ENCODE data around the gene IL1F10. TPM values are rescaled to one million over a fixed set of nuclear protein-coding genes. Genes with fewer than 3 reads are reported as not detected.

The IL1F10 gene
- total RNA-seq, 1 donor from 2014 or later, result not detected

- peaks cover 3% of the 10 kb centered on the region for H3K4me1 Mint-ChIP-seq
- no peak overlapping the region for H3K4me3 Mint-ChIP-seq
- intact Hi-C loops (cut with micrococcal nuclease), result no loop called here
- no peaks in the 10 kb centered on the region for H3K36me3 Mint-ChIP-seq (ENCODE audit: low read depth)
- no peak for DNase-seq
- H3K27ac Mint-ChIP-seq, result no peak overlapping the region
- H3K27me3 Mint-ChIP-seq, result peaks cover 5% of the 10 kb centered on the region
- H3K9me3 Mint-ChIP-seq, result peaks cover 27% of the 10 kb centered on the region
Observed at GRCh38 chr2:113050921-113051895, 16.6 kb upstream of the IL1F10 start.

GRCh38 chr2:113052396-113052917 lies 15.3 kb upstream of the IL1F10 start, which contains the start of gene IL36B:
TSS of gene IL36B (minus strand) at chr2:113052867.
- H3K4me1 Mint-ChIP-seq, result peaks cover 3% of the 10 kb centered on the region
- no peak within 1 kb of the TSS for H3K27ac Mint-ChIP-seq
- H3K36me3 Mint-ChIP-seq (ENCODE audit: low read depth), result no peaks in the 10 kb centered on the region
- intact Hi-C loops (cut with micrococcal nuclease), result no loop called here
- DNase-seq, result no peak
- H3K4me3 Mint-ChIP-seq, result no peak within 1 kb of the TSS
- peaks cover 5% of the 10 kb centered on the region for H3K27me3 Mint-ChIP-seq
- peaks cover 31% of the 10 kb centered on the region for H3K9me3 Mint-ChIP-seq

GRCh38 chr2:113053666-113054065 lies 14.1 kb upstream of the IL1F10 start:
- Mint-ChIP-seq H3K36me3 (ENCODE audit: low read depth) (no peaks in the 10 kb centered on the region), H3K4me3 (no peak overlapping the region), H3K4me1 (peaks cover 3% of the 10 kb centered on the region), H3K9me3 (peaks cover 31% of the 10 kb centered on the region), H3K27ac (no peak overlapping the region), H3K27me3 (no peaks in the 10 kb centered on the region)
- intact Hi-C loops (cut with micrococcal nuclease), result no loop called here
- no peak for DNase-seq

GRCh38 chr2:113054066-113054465 lies 13.7 kb upstream of the IL1F10 start:
- Mint-ChIP-seq H3K27me3 (no peaks in the 10 kb centered on the region), H3K4me3 (no peak overlapping the region), H3K4me1 (peaks cover 3% of the 10 kb centered on the region), H3K36me3 (ENCODE audit: low read depth) (no peaks in the 10 kb centered on the region), H3K9me3 (peaks cover 31% of the 10 kb centered on the region), H3K27ac (no peak overlapping the region)
- intact Hi-C loops (cut with micrococcal nuclease), result no loop called here
- DNase-seq, result no peak

- H3K4me1 Mint-ChIP-seq, result peaks cover 3% of the 10 kb centered on the region
- H3K9me3 Mint-ChIP-seq, result peaks cover 31% of the 10 kb centered on the region
- H3K27me3 Mint-ChIP-seq, result peaks cover 2% of the 10 kb centered on the region
- no peak overlapping the region for H3K27ac Mint-ChIP-seq
- DNase-seq, result no peak
- no peaks in the 10 kb centered on the region for H3K36me3 Mint-ChIP-seq (ENCODE audit: low read depth)
- no peak overlapping the region for H3K4me3 Mint-ChIP-seq
- intact Hi-C loops (cut with micrococcal nuclease), result no loop called here
Observed at GRCh38 chr2:113056521-113056920, 11.2 kb upstream of the IL1F10 start.

DNA sequence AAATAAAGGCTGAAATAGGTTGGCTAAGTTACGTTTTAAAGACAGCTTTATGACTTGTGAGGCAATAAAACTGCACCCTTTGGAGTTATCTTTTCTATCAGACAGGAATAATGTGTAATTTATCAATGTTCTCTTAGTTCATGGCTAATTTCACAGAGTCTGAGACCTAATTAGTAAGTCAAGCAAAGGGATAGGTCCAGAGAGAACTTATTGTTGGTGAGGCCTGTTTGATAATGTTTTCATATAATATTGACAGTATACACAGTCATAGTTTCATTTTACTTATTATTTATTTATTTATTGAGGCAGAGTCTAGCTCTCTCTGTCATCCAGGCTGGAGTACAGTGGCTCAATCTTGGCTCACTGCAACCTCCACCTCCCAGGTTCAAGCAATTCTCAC lies 10.7 kb upstream of the IL1F10 start:
- Mint-ChIP-seq H3K9me3 (peaks cover 31% of the 10 kb centered on the region), H3K4me3 (no peak overlapping the region), H3K27me3 (peaks cover 2% of the 10 kb centered on the region), H3K36me3 (ENCODE audit: low read depth) (no peaks in the 10 kb centered on the region), H3K4me1 (peaks cover 3% of the 10 kb centered on the region), H3K27ac (no peak overlapping the region)
- DNase-seq, result no peak
- intact Hi-C loops (cut with micrococcal nuclease), result no loop called here

GRCh38 chr2:113058411-113058994 lies 9.3 kb upstream of the IL1F10 start:
- Mint-ChIP-seq H3K4me3 (no peak overlapping the region), H3K36me3 (ENCODE audit: low read depth) (no peaks in the 10 kb centered on the region), H3K9me3 (peaks cover 28% of the 10 kb centered on the region), H3K27me3 (peaks cover 2% of the 10 kb centered on the region), H3K4me1 (peaks cover 2% of the 10 kb centered on the region), H3K27ac (no peak overlapping the region)
- intact Hi-C loops (cut with micrococcal nuclease), result no loop called here
- no peak for DNase-seq

DNA sequence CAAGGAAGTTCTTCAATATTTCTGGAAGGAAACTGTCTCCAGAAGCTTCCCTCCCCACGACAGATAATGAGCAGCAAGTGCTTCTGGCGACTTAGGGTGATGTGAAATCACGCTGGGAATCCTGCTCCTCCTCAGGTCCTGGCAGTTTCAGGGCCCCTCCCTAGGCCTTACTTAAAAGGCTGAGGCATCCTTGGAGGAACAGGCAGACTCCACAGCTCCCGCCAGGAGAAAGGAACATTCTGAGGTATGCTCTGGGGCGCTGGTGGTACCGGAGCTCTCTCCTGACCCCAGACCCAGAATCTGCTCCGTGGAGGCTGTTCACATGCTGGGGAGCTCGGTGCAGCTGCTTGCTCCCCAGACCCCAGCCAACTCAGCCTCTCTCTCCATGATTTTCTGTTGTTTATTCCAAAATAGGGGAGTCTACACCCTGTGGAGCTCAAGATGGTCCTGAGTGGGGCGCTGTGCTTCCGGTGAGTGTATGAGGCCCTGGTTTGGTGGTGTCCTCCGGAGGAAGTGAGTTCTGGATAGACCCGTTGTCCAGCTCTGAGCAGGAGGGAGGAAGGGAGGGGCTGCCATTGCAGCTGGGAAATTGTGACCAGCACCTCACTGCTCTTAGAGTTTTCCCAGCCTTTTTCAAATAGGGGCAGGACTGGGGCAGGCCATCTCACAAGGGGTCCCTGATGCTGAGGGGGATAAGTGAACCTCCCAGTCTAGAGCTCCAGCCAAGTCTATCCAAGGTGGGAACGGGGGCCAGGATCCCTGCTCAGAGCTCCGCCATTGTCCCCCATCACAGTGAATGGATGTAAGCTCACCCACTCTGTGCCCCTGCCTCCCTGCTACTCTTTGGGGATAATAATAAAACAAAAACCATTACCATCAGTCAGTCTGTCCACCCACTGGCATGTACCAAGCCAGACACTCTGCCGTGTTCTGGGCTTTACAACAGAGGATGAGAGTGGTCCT lies 8.5 kb upstream of the IL1F10 start, which contains the start of gene IL36RN:
Gene IL36RN, plus strand, starts transcription at position 201 of the 963 bp plus-strand sequence. Its CDS starts 241 bp downstream, at position 442.
- Mint-ChIP-seq H3K27ac (no peak within 1 kb of the TSS), H3K4me3 (no peak within 1 kb of the TSS), H3K27me3 (peaks cover 6% of the 10 kb centered on the region), H3K4me1 (no peaks in the 10 kb centered on the region), H3K36me3 (ENCODE audit: low read depth) (no peaks in the 10 kb centered on the region), H3K9me3 (peaks cover 21% of the 10 kb centered on the region)
- intact Hi-C loops (cut with micrococcal nuclease), result no loop called here
- no peak for DNase-seq

DNA sequence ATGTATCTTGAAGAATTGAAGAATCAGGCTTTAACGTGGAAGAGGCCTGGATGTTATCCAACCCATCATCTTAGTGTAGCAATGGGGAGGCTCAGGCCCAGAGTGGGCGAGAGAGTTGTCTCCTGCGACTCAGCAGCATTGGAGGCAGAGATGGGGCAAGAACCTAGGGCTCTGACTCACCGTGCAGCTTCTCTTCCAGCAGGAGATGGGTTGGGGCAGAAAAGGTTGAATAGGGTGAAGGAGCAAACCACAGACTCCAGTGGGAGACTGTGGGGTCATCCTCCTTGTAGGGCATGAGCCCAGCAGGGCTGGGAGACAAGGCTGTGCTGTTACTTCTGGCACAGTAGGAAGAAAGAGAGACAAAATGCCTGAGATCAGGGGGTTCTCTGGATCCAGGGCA lies 7.4 kb upstream of the IL1F10 start:
- no peak overlapping the region for H3K27ac Mint-ChIP-seq
- no peaks in the 10 kb centered on the region for H3K36me3 Mint-ChIP-seq (ENCODE audit: low read depth)
- no peaks in the 10 kb centered on the region for H3K4me1 Mint-ChIP-seq
- no peak overlapping the region for H3K4me3 Mint-ChIP-seq
- H3K9me3 Mint-ChIP-seq, result peaks cover 12% of the 10 kb centered on the region
- DNase-seq, result no peak
- peaks cover 6% of the 10 kb centered on the region for H3K27me3 Mint-ChIP-seq
- intact Hi-C loops (cut with micrococcal nuclease), result no loop called here

DNA sequence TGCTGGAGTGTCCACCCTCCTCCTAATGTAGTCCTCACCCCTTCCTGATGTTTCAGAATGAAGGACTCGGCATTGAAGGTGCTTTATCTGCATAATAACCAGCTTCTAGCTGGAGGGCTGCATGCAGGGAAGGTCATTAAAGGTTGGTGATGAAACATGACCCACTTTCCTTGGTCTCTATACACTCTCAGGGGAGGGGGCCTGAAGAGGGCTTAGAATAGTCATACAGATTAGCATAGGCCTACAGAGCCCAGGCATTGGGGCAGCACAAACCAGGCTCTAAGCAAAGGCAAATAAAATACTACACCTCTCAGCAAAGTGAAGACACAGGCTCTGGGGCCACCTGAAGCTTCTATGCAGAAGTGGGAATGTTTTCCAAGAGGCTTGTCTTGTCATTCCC lies 7.0 kb upstream of the IL1F10 start:
- Mint-ChIP-seq H3K9me3 (peaks cover 8% of the 10 kb centered on the region), H3K27ac (no peak overlapping the region), H3K4me1 (no peaks in the 10 kb centered on the region), H3K27me3 (peaks cover 6% of the 10 kb centered on the region), H3K4me3 (no peak overlapping the region), H3K36me3 (ENCODE audit: low read depth) (no peaks in the 10 kb centered on the region)
- intact Hi-C loops (cut with micrococcal nuclease), result no loop called here
- DNase-seq, result no peak

DNA sequence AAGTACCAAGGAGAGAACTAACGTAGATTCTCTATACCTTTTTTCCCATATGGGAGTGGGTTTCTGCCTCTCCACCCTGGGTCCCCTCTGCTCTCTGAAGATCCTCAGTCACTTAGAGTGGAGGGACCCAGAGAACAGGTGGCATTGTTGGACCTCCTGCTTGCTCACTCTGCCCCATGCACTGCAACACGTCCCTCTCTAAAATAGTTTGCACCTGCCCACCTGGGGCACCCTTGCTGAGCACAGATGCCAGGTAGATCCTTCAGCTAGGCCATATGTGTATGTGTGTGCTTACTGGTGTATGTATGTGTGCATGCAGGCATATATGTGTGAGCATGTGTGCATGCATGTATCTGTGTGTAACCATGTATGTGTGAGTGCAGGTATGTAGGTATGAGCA lies 6.5 kb upstream of the IL1F10 start:
- H3K4me1 Mint-ChIP-seq, result no peaks in the 10 kb centered on the region

GRCh38 chr2:113061896-113062770 lies 5.6 kb upstream of the IL1F10 start:
- Mint-ChIP-seq H3K9me3 (peaks cover 6% of the 10 kb centered on the region), H3K4me3 (no peak overlapping the region), H3K36me3 (ENCODE audit: low read depth) (no peaks in the 10 kb centered on the region), H3K4me1 (no peaks in the 10 kb centered on the region), H3K27me3 (peaks cover 8% of the 10 kb centered on the region), H3K27ac (no peak overlapping the region)
- DNase-seq, result no peak
- intact Hi-C loops (cut with micrococcal nuclease), result no loop called here

More for the DNA sequence above, 6.5 kb upstream of the IL1F10 start:
- peaks cover 4% of the 10 kb centered on the region for H3K9me3 Mint-ChIP-seq
- no peak overlapping the region for H3K27ac Mint-ChIP-seq
- no peaks in the 10 kb centered on the region for H3K36me3 Mint-ChIP-seq (ENCODE audit: low read depth)
- peaks cover 6% of the 10 kb centered on the region for H3K27me3 Mint-ChIP-seq
- no peak overlapping the region for H3K4me3 Mint-ChIP-seq
- no peak for DNase-seq
- intact Hi-C loops (cut with micrococcal nuclease), result no loop called here
